Central memory CD8-positive, alpha-beta T cell (primary cell): ENCODE results near the gene CFAP300.

Experiments used
- ATAC-seq: fragments of 150-1000 bp; cut with Tn5 transposase; replicated peaks from 2 replicates; pipeline ENCODE4 v1.10.0; 2022; ENCODE audit warnings: mild to moderate bottlenecking, moderate FRiP score, moderate number of reproducible peaks; ENCODE audit not compliant: poor library complexity, severe bottlenecking; ENCODE audit errors: extremely low read depth
- DNase-seq, 2 donors: peaks; one replicate each; pipeline ENCODE4 v3.0.0; 2021; ENCODE audit warnings: low spot score in 2 of 2
- H3K27ac Mint-ChIP-seq: one replicate; pipeline ENCODE4 v1.8.0; 2022; ENCODE audit warnings: low read depth, mild to moderate bottlenecking, moderate library complexity, mixed read lengths
- H3K27me3 Mint-ChIP-seq: one replicate; pipeline ENCODE4 v1.8.0; 2022; ENCODE audit warnings: mixed read lengths
- H3K36me3 Mint-ChIP-seq: one replicate; pipeline ENCODE4 v1.8.0; 2022; ENCODE audit warnings: mild to moderate bottlenecking, moderate library complexity, mixed read lengths; ENCODE audit not compliant: insufficient read depth
- H3K4me1 Mint-ChIP-seq: one replicate; pipeline ENCODE4 v1.8.0; 2022; ENCODE audit warnings: mixed read lengths
- H3K4me3 Mint-ChIP-seq: one replicate; pipeline ENCODE4 v1.8.0; 2022; ENCODE audit warnings: mild to moderate bottlenecking, moderate library complexity, mixed read lengths
- H3K9me3 Mint-ChIP-seq: one replicate; pipeline ENCODE4 v1.8.0; 2022; ENCODE audit warnings: mixed read lengths

CFAP300 gene

GRCh38 chr11:102118937-102119336 lies 71.7 kb downstream of the CFAP300 start:
- H3K36me3 Mint-ChIP-seq = no peaks in the 10 kb centered on the region
- no peak for DNase-seq
- H3K27me3 Mint-ChIP-seq = peaks cover 75% of the 10 kb centered on the region

GRCh38 chr11:102119997-102120396 lies 72.8 kb downstream of the CFAP300 start:
- H3K4me3 Mint-ChIP-seq = no peak overlapping the region
- ATAC-seq (no peak), DNase-seq (no peak)
- no peaks in the 10 kb centered on the region for H3K9me3 Mint-ChIP-seq
- H3K27ac Mint-ChIP-seq = no peak overlapping the region
- H3K36me3 Mint-ChIP-seq = no peaks in the 10 kb centered on the region
- H3K4me1 Mint-ChIP-seq = no peaks in the 10 kb centered on the region
- H3K27me3 Mint-ChIP-seq = peaks cover 72% of the 10 kb centered on the region

More at GRCh38 chr11:102118937-102119336, 71.7 kb downstream of the CFAP300 start:
- no peaks in the 10 kb centered on the region for H3K4me1 Mint-ChIP-seq
- H3K9me3 Mint-ChIP-seq = no peaks in the 10 kb centered on the region
- no peak overlapping the region for H3K4me3 Mint-ChIP-seq
- H3K27ac Mint-ChIP-seq = no peak overlapping the region
- no peak for ATAC-seq

- H3K4me3 Mint-ChIP-seq = no peak overlapping the region
- peaks cover 67% of the 10 kb centered on the region for H3K27me3 Mint-ChIP-seq
- no peak overlapping the region for H3K27ac Mint-ChIP-seq
- ATAC-seq (no peak), DNase-seq (no peak)
- H3K36me3 Mint-ChIP-seq = no peaks in the 10 kb centered on the region
- H3K9me3 Mint-ChIP-seq = no peaks in the 10 kb centered on the region
- H3K4me1 Mint-ChIP-seq = no peaks in the 10 kb centered on the region
Observed at GRCh38 chr11:102120437-102120973, 73.3 kb downstream of the CFAP300 start.

- DNase-seq (no peak), ATAC-seq (no peak)
- H3K4me1 Mint-ChIP-seq = no peaks in the 10 kb centered on the region
- no peak overlapping the region for H3K27ac Mint-ChIP-seq
- no peaks in the 10 kb centered on the region for H3K9me3 Mint-ChIP-seq
- no peak overlapping the region for H3K4me3 Mint-ChIP-seq
- no peaks in the 10 kb centered on the region for H3K36me3 Mint-ChIP-seq
- H3K27me3 Mint-ChIP-seq = peaks cover 63% of the 10 kb centered on the region
Observed at GRCh38 chr11:102121329-102121728, 74.1 kb downstream of the CFAP300 start.
